Skeletal muscle satellite cell (primary cell): ENCODE data around the gene AQP2.

Experiments
- H3K27me3 ChIP-seq: 2 replicates; pipeline ENCODE4 v1.7.0; 2013; ENCODE audit warnings: low read length; ENCODE audit not compliant: control insufficient read depth, insufficient read depth
- H3K36me3 ChIP-seq: 2 replicates; pipeline ENCODE4 v1.7.0; 2013; ENCODE audit warnings: mild to moderate bottlenecking, control low read depth, low read length; ENCODE audit not compliant: insufficient read depth
- H3K4me1 ChIP-seq: 2 replicates; pipeline ENCODE4 v1.7.0; 2013; ENCODE audit warnings: low read length; ENCODE audit not compliant: control insufficient read depth, insufficient read depth
- H3K4me2 ChIP-seq: 2 replicates; pipeline ENCODE4 v1.7.0; 2013; ENCODE audit warnings: mild to moderate bottlenecking, low read length
- H3K4me3 ChIP-seq: 2 replicates; pipeline ENCODE4 v1.7.0; 2013; ENCODE audit warnings: low read length
- H3K9ac ChIP-seq: 2 replicates; pipeline ENCODE4 v1.7.0; 2013; ENCODE audit warnings: mild to moderate bottlenecking, low read depth, low read length, moderate library complexity
- H3K9me3 ChIP-seq: replicated peaks from 2 replicates; pipeline ENCODE4 v1.7.0; 2013; ENCODE audit warnings: mild to moderate bottlenecking, control low read depth, low read length

Gene AQP2

GRCh38 chr12:49909826-49910225 lies 40.7 kb upstream of the AQP2 start:
- no peak overlapping the region for H3K4me3 ChIP-seq
- H3K4me1 ChIP-seq = peaks cover 9% of the 10 kb centered on the region
- H3K4me2 ChIP-seq = peak overlapping the region; percentile 19
- H3K27me3 ChIP-seq = peaks cover 19% of the 10 kb centered on the region
- no peaks in the 10 kb centered on the region for H3K9me3 ChIP-seq
- H3K9ac ChIP-seq = no peak overlapping the region
- H3K36me3 ChIP-seq = no peaks in the 10 kb centered on the region

- peak overlapping the region; percentile 19 for H3K4me2 ChIP-seq
- no peak overlapping the region for H3K4me3 ChIP-seq
- H3K36me3 ChIP-seq = no peaks in the 10 kb centered on the region
- no peak overlapping the region for H3K9ac ChIP-seq
- H3K4me1 ChIP-seq = peaks cover 9% of the 10 kb centered on the region
- H3K27me3 ChIP-seq = peaks cover 19% of the 10 kb centered on the region
- H3K9me3 ChIP-seq = no peaks in the 10 kb centered on the region
Measured at GRCh38 chr12:49910331-49911212, 40.0 kb upstream of the AQP2 start.

GRCh38 chr12:49911213-49911605 lies 39.3 kb upstream of the AQP2 start:
- H3K36me3 ChIP-seq = no peaks in the 10 kb centered on the region
- no peak overlapping the region for H3K4me3 ChIP-seq
- H3K27me3 ChIP-seq = peaks cover 24% of the 10 kb centered on the region

GRCh38 chr12:49912345-49913255 lies 37.9 kb upstream of the AQP2 start:
- Histone ChIP-seq H3K4me1 (peaks cover 9% of the 10 kb centered on the region), H3K4me3 (no peak overlapping the region), H3K36me3 (no peaks in the 10 kb centered on the region), H3K4me2 (no peak overlapping the region), H3K27me3 (peaks cover 24% of the 10 kb centered on the region), H3K9me3 (no peaks in the 10 kb centered on the region), H3K9ac (no peak overlapping the region)

More at GRCh38 chr12:49911213-49911605, 39.3 kb upstream of the AQP2 start:
- no peak overlapping the region for H3K4me2 ChIP-seq
- no peaks in the 10 kb centered on the region for H3K9me3 ChIP-seq
- H3K4me1 ChIP-seq = peaks cover 9% of the 10 kb centered on the region
- no peak overlapping the region for H3K9ac ChIP-seq

- no peak overlapping the region for H3K9ac ChIP-seq
- peaks cover 29% of the 10 kb centered on the region for H3K27me3 ChIP-seq
- no peak overlapping the region for H3K4me2 ChIP-seq
- H3K9me3 ChIP-seq = no peaks in the 10 kb centered on the region
- H3K4me1 ChIP-seq = peaks cover 9% of the 10 kb centered on the region
- H3K4me3 ChIP-seq = no peak overlapping the region
- H3K36me3 ChIP-seq = no peaks in the 10 kb centered on the region
Measured at GRCh38 chr12:49916129-49916919, 34.2 kb upstream of the AQP2 start.

GRCh38 chr12:49917166-49917787 lies 33.3 kb upstream of the AQP2 start:
- H3K4me1 ChIP-seq = peaks cover 9% of the 10 kb centered on the region
- H3K36me3 ChIP-seq = no peaks in the 10 kb centered on the region
- H3K4me2 ChIP-seq = no peak overlapping the region
- peaks cover 27% of the 10 kb centered on the region for H3K27me3 ChIP-seq
- H3K9ac ChIP-seq = no peak overlapping the region
- H3K9me3 ChIP-seq = no peaks in the 10 kb centered on the region
- H3K4me3 ChIP-seq = no peak overlapping the region

GRCh38 chr12:49917788-49918173 lies 32.8 kb upstream of the AQP2 start:
- Histone ChIP-seq H3K4me3 (no peak overlapping the region), H3K4me1 (peaks cover 9% of the 10 kb centered on the region), H3K9ac (no peak overlapping the region), H3K9me3 (no peaks in the 10 kb centered on the region), H3K36me3 (no peaks in the 10 kb centered on the region), H3K27me3 (peaks cover 26% of the 10 kb centered on the region), H3K4me2 (no peak overlapping the region)

GRCh38 chr12:49920241-49920914 lies 30.2 kb upstream of the AQP2 start:
- Histone ChIP-seq H3K4me2 (peak overlapping the region; percentile 17), H3K9ac (no peak overlapping the region), H3K36me3 (no peaks in the 10 kb centered on the region)

GRCh38 chr12:49920915-49921286 lies 29.6 kb upstream of the AQP2 start:
- H3K9me3 ChIP-seq = no peaks in the 10 kb centered on the region
- no peak overlapping the region for H3K4me3 ChIP-seq
- H3K9ac ChIP-seq = no peak overlapping the region
- H3K4me1 ChIP-seq = peaks cover 9% of the 10 kb centered on the region
- H3K36me3 ChIP-seq = no peaks in the 10 kb centered on the region
- no peak overlapping the region for H3K4me2 ChIP-seq
- peaks cover 14% of the 10 kb centered on the region for H3K27me3 ChIP-seq

More at GRCh38 chr12:49920241-49920914, 30.2 kb upstream of the AQP2 start:
- Histone ChIP-seq H3K4me1 (peaks cover 9% of the 10 kb centered on the region), H3K9me3 (no peaks in the 10 kb centered on the region), H3K4me3 (no peak overlapping the region), H3K27me3 (peaks cover 16% of the 10 kb centered on the region)

GRCh38 chr12:49921299-49921698 lies 29.2 kb upstream of the AQP2 start:
- peaks cover 9% of the 10 kb centered on the region for H3K4me1 ChIP-seq
- no peak overlapping the region for H3K9ac ChIP-seq
- peaks cover 12% of the 10 kb centered on the region for H3K27me3 ChIP-seq
- no peaks in the 10 kb centered on the region for H3K9me3 ChIP-seq
- no peak overlapping the region for H3K4me3 ChIP-seq
- H3K36me3 ChIP-seq = no peaks in the 10 kb centered on the region
- H3K4me2 ChIP-seq = no peak overlapping the region
